Sigmoid colon (tissue), 3 donors: ENCODE results near the gene NOXRED1.

ENCODE experiments used
- POLR2A ChIP-seq, 2 donors: fragments of 450-650 bp; IDR thresholded peaks; one replicate each; pipeline ENCODE4 v1.6.1; 2016; ENCODE audit warnings: antibody characterized with exemption in 2 of 2, mild to moderate bottlenecking in 2 of 2, moderate library complexity in 2 of 2
- TF ChIP-seq, protein P1 (sequence below), 4 experiments: fragments of 450-650 bp in 3 of 4; fragments of 200-600 bp in 1 of 4; IDR thresholded peaks; one replicate each; pipeline ENCODE4 v1.5.1; 2016 to 2019; ENCODE audit warnings: antibody characterized with exemption in 4 of 4, mild to moderate bottlenecking in 3 of 4, moderate library complexity in 2 of 4

DNA sequence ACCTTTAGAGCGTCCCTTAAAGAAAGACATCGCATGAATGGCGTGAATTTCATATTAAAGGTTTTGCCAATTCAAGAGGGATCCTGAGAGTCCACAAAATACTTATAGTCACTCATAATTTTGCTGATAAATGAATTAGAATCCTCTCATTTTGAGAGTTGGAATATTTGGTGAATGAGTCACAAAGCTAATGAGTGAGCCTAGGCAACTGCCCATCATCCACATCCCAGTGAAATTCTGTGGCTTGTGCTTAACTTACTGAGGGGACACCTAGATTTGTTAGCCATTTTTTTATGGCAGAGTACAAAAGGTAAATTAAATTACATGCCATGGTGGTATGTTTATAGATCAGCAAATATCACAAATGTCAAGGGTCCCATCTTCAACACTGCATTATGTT lies 12.7 kb upstream of the NOXRED1 start:
- no peak for TF ChIP-seq POLR2A (IDR thresholded peaks at IDR 0.05)
- TF ChIP-seq, protein P1, sequence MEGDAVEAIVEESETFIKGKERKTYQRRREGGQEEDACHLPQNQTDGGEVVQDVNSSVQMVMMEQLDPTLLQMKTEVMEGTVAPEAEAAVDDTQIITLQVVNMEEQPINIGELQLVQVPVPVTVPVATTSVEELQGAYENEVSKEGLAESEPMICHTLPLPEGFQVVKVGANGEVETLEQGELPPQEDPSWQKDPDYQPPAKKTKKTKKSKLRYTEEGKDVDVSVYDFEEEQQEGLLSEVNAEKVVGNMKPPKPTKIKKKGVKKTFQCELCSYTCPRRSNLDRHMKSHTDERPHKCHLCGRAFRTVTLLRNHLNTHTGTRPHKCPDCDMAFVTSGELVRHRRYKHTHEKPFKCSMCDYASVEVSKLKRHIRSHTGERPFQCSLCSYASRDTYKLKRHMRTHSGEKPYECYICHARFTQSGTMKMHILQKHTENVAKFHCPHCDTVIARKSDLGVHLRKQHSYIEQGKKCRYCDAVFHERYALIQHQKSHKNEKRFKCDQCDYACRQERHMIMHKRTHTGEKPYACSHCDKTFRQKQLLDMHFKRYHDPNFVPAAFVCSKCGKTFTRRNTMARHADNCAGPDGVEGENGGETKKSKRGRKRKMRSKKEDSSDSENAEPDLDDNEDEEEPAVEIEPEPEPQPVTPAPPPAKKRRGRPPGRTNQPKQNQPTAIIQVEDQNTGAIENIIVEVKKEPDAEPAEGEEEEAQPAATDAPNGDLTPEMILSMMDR (IDR thresholded peaks at IDR 0.05), result no peak
